Skeletal muscle satellite cell (primary cell): ENCODE measurements around the gene TMEM121B.

Source experiments
- H3K27me3 ChIP-seq: 2 replicates; pipeline ENCODE4 v1.7.0; 2013; ENCODE audit warnings: low read length; ENCODE audit not compliant: control insufficient read depth, insufficient read depth
- H3K36me3 ChIP-seq: 2 replicates; pipeline ENCODE4 v1.7.0; 2013; ENCODE audit warnings: mild to moderate bottlenecking, control low read depth, low read length; ENCODE audit not compliant: insufficient read depth
- H3K4me1 ChIP-seq: 2 replicates; pipeline ENCODE4 v1.7.0; 2013; ENCODE audit warnings: low read length; ENCODE audit not compliant: control insufficient read depth, insufficient read depth
- H3K4me2 ChIP-seq: 2 replicates; pipeline ENCODE4 v1.7.0; 2013; ENCODE audit warnings: mild to moderate bottlenecking, low read length
- H3K4me3 ChIP-seq: 2 replicates; pipeline ENCODE4 v1.7.0; 2013; ENCODE audit warnings: low read length
- H3K9ac ChIP-seq: 2 replicates; pipeline ENCODE4 v1.7.0; 2013; ENCODE audit warnings: mild to moderate bottlenecking, low read depth, low read length, moderate library complexity
- H3K9me3 ChIP-seq: replicated peaks from 2 replicates; pipeline ENCODE4 v1.7.0; 2013; ENCODE audit warnings: mild to moderate bottlenecking, control low read depth, low read length

TMEM121B gene

GRCh38 chr22:17135153-17135760 is 14.1 kb upstream of the TMEM121B start:
- no peak overlapping the region for H3K4me2 ChIP-seq
- no peak overlapping the region for H3K4me3 ChIP-seq
- H3K9me3 ChIP-seq: no peaks in the 10 kb centered on the region
- H3K36me3 ChIP-seq: peaks cover 18% of the 10 kb centered on the region
- no peaks in the 10 kb centered on the region for H3K4me1 ChIP-seq
- H3K27me3 ChIP-seq: no peaks in the 10 kb centered on the region
- no peak overlapping the region for H3K9ac ChIP-seq

GRCh38 chr22:17133137-17133536 is 12.0 kb upstream of the TMEM121B start:
- Histone ChIP-seq H3K9me3 (no peaks in the 10 kb centered on the region), H3K4me1 (no peaks in the 10 kb centered on the region), H3K27me3 (no peaks in the 10 kb centered on the region), H3K9ac (no peak overlapping the region), H3K4me3 (no peak overlapping the region), H3K4me2 (no peak overlapping the region), H3K36me3 (peaks cover 7% of the 10 kb centered on the region)

GRCh38 chr22:17132112-17132511 is 11.0 kb upstream of the TMEM121B start:
- no peak overlapping the region for H3K9ac ChIP-seq
- no peak overlapping the region for H3K4me2 ChIP-seq
- H3K4me1 ChIP-seq: no peaks in the 10 kb centered on the region
- no peaks in the 10 kb centered on the region for H3K27me3 ChIP-seq
- no peak overlapping the region for H3K4me3 ChIP-seq
- H3K36me3 ChIP-seq: no peaks in the 10 kb centered on the region
- no peaks in the 10 kb centered on the region for H3K9me3 ChIP-seq

GRCh38 chr22:17131686-17132085 is 10.5 kb upstream of the TMEM121B start:
- H3K27me3 ChIP-seq: no peaks in the 10 kb centered on the region
- no peak overlapping the region for H3K4me3 ChIP-seq
- H3K4me2 ChIP-seq: no peak overlapping the region
- H3K9ac ChIP-seq: no peak overlapping the region
- no peaks in the 10 kb centered on the region for H3K9me3 ChIP-seq
- no peaks in the 10 kb centered on the region for H3K36me3 ChIP-seq
- no peaks in the 10 kb centered on the region for H3K4me1 ChIP-seq

- Histone ChIP-seq H3K9me3 (no peaks in the 10 kb centered on the region), H3K36me3 (no peaks in the 10 kb centered on the region), H3K4me3 (no peak overlapping the region), H3K9ac (no peak overlapping the region), H3K27me3 (no peaks in the 10 kb centered on the region), H3K4me2 (no peak overlapping the region), H3K4me1 (no peaks in the 10 kb centered on the region)
These were observed 9.0 kb upstream of the TMEM121B start for GRCh38 chr22:17130199-17130598.

GRCh38 chr22:17120711-17121232 is 388 bp downstream of the TMEM121B start:
- Histone ChIP-seq H3K4me2 (peak overlapping the region; percentile 82), H3K27me3 (peaks cover 37% of the 10 kb centered on the region), H3K36me3 (no peaks in the 10 kb centered on the region), H3K9ac (no peak overlapping the region), H3K9me3 (no peaks in the 10 kb centered on the region), H3K4me3 (peak overlapping the region; percentile 66), H3K4me1 (peaks cover 4% of the 10 kb centered on the region)

- peak overlapping the region; percentile 66 for H3K4me3 ChIP-seq
- H3K9me3 ChIP-seq: no peaks in the 10 kb centered on the region
- no peaks in the 10 kb centered on the region for H3K36me3 ChIP-seq
- H3K4me2 ChIP-seq: peak overlapping the region; percentile 82
- H3K9ac ChIP-seq: no peak overlapping the region
- peaks cover 4% of the 10 kb centered on the region for H3K4me1 ChIP-seq
- H3K27me3 ChIP-seq: peaks cover 37% of the 10 kb centered on the region
These were observed 879 bp downstream of the TMEM121B start for GRCh38 chr22:17120281-17120680.

- no peaks in the 10 kb centered on the region for H3K9me3 ChIP-seq
- peaks cover 37% of the 10 kb centered on the region for H3K27me3 ChIP-seq
- no peak overlapping the region for H3K9ac ChIP-seq
- H3K4me3 ChIP-seq: no peak overlapping the region
- no peak overlapping the region for H3K4me2 ChIP-seq
- H3K36me3 ChIP-seq: no peaks in the 10 kb centered on the region
- peaks cover 4% of the 10 kb centered on the region for H3K4me1 ChIP-seq
These were observed 1.5 kb downstream of the TMEM121B start for GRCh38 chr22:17119481-17120202.

- peaks cover 4% of the 10 kb centered on the region for H3K4me1 ChIP-seq
These were observed 2.8 kb downstream of the TMEM121B start for GRCh38 chr22:17118342-17118741.

GRCh38 chr22:17117890-17118289 is 3.3 kb downstream of the TMEM121B start:
- Histone ChIP-seq H3K4me1 (peaks cover 4% of the 10 kb centered on the region), H3K4me3 (no peak overlapping the region), H3K36me3 (no peaks in the 10 kb centered on the region), H3K4me2 (no peak overlapping the region), H3K27me3 (peaks cover 37% of the 10 kb centered on the region), H3K9ac (no peak overlapping the region), H3K9me3 (no peaks in the 10 kb centered on the region)

More at GRCh38 chr22:17118342-17118741, 2.8 kb downstream of the TMEM121B start:
- Histone ChIP-seq H3K4me2 (no peak overlapping the region), H3K36me3 (no peaks in the 10 kb centered on the region), H3K4me3 (no peak overlapping the region), H3K27me3 (peaks cover 37% of the 10 kb centered on the region), H3K9me3 (no peaks in the 10 kb centered on the region), H3K9ac (no peak overlapping the region)

GRCh38 chr22:17117400-17117799 is 3.8 kb downstream of the TMEM121B start:
- Histone ChIP-seq H3K4me1 (peaks cover 4% of the 10 kb centered on the region), H3K4me2 (no peak overlapping the region), H3K9ac (no peak overlapping the region), H3K36me3 (no peaks in the 10 kb centered on the region), H3K27me3 (peaks cover 37% of the 10 kb centered on the region), H3K9me3 (no peaks in the 10 kb centered on the region), H3K4me3 (no peak overlapping the region)
